ENCODE results near the gene SMCO3. TPM values are rescaled to one million over a fixed set of nuclear protein-coding genes. Genes with fewer than 3 reads are reported as not detected.

The SMCO3 gene
- total and polyA plus RNA-seq, 2 of the 13 experiments (the other 11 are each of a cell fraction or from before 2014, with no cell fraction given), result 0.29 to 0.42 TPM

DNA sequence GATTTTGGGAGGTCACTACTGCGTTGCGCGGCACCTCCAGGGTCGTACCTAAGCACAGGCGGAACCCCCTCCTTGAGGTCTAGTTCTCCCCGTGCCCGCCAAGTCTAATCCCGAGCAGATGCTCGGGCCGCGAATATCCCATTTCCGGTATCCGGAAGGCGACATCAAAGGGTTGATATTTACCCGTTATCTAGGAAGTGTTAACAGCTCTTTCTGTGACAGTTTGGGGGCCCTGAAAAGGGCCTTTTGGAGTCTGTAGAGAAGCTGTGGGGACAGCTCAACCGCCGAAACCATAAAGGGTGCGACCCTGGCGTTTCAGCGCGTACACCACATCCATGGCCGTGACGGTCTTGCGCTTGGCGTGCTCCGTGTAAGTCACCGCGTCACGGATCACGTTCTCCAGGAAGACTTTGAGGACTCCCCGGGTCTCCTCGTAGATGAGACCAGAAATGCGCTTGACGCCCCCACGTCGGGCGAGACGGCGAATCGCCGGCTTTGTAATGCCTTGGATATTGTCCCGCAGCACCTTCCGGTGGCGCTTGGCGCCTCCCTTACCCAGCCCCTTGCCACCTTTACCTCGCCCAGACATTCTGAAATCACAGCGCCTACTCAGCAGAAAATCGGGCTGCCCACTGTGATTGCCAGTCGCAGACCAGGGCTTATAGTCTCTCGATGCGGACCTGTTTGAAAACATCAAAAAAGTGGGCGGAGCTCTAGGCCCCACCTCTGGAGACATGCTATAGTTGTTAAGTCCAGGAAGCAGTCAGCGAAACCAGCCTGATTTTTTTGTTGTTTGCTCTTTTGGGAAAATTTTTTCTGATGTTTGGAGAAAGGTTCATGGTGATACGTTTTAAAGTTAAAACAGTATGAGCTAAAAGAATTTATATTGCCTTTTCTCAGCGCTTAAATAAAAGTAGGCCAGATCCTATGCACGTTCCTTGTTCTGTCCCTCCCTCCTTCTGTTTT lies 43.2 kb downstream of the SMCO3 start (continued):
- TF ChIP-seq, protein P1, sequence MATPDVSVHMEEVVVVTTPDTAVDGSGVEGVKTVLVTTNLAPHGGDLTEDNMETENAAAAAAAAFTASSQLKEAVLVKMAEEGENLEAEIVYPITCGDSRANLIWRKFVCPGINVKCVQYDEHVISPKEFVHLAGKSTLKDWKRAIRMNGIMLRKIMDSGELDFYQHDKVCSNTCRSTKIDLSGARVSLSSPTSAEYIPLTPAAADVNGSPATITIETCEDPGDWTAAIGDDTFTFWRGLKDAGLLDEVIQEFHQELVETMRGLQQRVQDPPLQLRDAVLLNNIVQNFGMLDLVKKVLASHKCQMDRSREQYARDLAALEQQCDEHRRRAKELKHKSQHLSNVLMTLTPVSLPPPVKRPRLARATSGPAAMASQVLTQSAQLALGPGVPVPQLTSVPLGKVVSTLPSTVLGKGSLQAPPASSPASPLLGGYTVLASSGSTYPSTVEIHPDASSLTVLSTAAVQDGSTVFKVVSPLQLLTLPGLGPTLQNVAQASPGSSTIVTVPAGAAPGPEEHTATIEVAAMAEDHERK (CRISPR knock-in tag; IDR thresholded peaks at IDR 0.05; ENCODE audit: low read depth), result no peak
- TF ChIP-seq, protein P2, sequence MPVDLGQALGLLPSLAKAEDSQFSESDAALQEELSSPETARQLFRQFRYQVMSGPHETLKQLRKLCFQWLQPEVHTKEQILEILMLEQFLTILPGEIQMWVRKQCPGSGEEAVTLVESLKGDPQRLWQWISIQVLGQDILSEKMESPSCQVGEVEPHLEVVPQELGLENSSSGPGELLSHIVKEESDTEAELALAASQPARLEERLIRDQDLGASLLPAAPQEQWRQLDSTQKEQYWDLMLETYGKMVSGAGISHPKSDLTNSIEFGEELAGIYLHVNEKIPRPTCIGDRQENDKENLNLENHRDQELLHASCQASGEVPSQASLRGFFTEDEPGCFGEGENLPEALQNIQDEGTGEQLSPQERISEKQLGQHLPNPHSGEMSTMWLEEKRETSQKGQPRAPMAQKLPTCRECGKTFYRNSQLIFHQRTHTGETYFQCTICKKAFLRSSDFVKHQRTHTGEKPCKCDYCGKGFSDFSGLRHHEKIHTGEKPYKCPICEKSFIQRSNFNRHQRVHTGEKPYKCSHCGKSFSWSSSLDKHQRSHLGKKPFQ (CRISPR knock-in tag; IDR thresholded peaks at IDR 0.05; ENCODE audit: insufficient replicate concordance), result peak; percentile 61
- TF ChIP-seq FOSL1 (CRISPR knock-in tag; IDR thresholded peaks at IDR 0.05; ENCODE audit: borderline replicate concordance), result no peak
- no peak for TF ChIP-seq ZNF124 (CRISPR knock-in tag; IDR thresholded peaks at IDR 0.05)
- no peak for TF ChIP-seq ATRX (CRISPR knock-in tag; IDR thresholded peaks at IDR 0.05; ENCODE audit: borderline replicate concordance)
- no peak for TF ChIP-seq HMG20B (CRISPR knock-in tag; conservative IDR thresholded peaks at IDR 0.05)
- TF ChIP-seq, protein P3, sequence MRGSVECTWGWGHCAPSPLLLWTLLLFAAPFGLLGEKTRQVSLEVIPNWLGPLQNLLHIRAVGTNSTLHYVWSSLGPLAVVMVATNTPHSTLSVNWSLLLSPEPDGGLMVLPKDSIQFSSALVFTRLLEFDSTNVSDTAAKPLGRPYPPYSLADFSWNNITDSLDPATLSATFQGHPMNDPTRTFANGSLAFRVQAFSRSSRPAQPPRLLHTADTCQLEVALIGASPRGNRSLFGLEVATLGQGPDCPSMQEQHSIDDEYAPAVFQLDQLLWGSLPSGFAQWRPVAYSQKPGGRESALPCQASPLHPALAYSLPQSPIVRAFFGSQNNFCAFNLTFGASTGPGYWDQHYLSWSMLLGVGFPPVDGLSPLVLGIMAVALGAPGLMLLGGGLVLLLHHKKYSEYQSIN (CRISPR knock-in tag; IDR thresholded peaks at IDR 0.05; ENCODE audit: borderline replicate concordance), result no peak
- TF ChIP-seq, protein P4, sequence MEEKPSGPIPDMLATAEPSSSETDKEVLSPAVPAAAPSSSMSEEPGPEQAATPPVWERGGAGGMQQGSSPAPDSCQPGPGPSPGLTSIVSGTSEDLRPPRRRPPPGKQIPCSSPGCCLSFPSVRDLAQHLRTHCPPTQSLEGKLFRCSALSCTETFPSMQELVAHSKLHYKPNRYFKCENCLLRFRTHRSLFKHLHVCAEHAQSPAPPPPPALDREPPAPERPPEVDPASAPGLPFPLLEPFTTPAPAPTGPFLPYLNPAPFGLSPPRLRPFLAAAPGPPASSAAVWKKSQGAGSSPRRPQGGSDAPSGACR (CRISPR knock-in tag; IDR thresholded peaks at IDR 0.05), result no peak
- TF ChIP-seq ZNF430 (CRISPR knock-in tag; IDR thresholded peaks at IDR 0.05), result peak; percentile 91
- peak; percentile 35 for TF ChIP-seq ZNF883 (CRISPR knock-in tag; IDR thresholded peaks at IDR 0.05; ENCODE audit: not compliant biosample characterization)
- TF ChIP-seq, protein P5, sequence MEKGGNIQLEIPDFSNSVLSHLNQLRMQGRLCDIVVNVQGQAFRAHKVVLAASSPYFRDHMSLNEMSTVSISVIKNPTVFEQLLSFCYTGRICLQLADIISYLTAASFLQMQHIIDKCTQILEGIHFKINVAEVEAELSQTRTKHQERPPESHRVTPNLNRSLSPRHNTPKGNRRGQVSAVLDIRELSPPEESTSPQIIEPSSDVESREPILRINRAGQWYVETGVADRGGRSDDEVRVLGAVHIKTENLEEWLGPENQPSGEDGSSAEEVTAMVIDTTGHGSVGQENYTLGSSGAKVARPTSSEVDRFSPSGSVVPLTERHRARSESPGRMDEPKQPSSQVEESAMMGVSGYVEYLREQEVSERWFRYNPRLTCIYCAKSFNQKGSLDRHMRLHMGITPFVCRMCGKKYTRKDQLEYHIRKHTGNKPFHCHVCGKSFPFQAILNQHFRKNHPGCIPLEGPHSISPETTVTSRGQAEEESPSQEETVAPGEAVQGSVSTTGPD (CRISPR knock-in tag; IDR thresholded peaks at IDR 0.05), result no peak
- TF ChIP-seq NFIB (CRISPR knock-in tag; IDR thresholded peaks at IDR 0.05; ENCODE audit: borderline replicate concordance), result no peak
- TF ChIP-seq RFX3 (CRISPR knock-in tag; IDR thresholded peaks at IDR 0.05), result no peak; the same call in 1 of the 2 replicates
- 0 out of 2 replicates have a peak, but pooled peaks have one; percentile 21 for TF ChIP-seq ZNF431 (CRISPR knock-in tag; IDR thresholded peaks at IDR 0.05; ENCODE audit: borderline replicate concordance, low read depth)
- TF ChIP-seq NFIC (IDR thresholded peaks at IDR 0.05; ENCODE audit: low read length), result peak; percentile 74
- TF ChIP-seq, protein P6, sequence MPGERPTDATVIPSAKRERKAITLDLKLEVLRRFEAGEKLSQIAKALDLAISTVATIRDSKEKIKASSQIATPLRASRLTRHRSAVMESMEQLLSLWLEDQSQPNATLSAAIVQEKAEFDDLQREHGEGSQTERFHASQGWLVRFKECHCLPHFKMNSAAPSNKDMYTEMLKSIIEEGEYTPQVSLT (CRISPR knock-in tag; IDR thresholded peaks at IDR 0.05; ENCODE audit: borderline replicate concordance, low read depth), result no peak
- no peak for TF ChIP-seq SRSF9 (IDR thresholded peaks at IDR 0.05; ENCODE audit: borderline replicate concordance, insufficient read depth, low read depth, low read length, poor library complexity, severe bottlenecking)
- no peak for TF ChIP-seq ZNF75D (CRISPR knock-in tag; IDR thresholded peaks at IDR 0.05; ENCODE audit: borderline replicate concordance)
- TF ChIP-seq, protein P7, sequence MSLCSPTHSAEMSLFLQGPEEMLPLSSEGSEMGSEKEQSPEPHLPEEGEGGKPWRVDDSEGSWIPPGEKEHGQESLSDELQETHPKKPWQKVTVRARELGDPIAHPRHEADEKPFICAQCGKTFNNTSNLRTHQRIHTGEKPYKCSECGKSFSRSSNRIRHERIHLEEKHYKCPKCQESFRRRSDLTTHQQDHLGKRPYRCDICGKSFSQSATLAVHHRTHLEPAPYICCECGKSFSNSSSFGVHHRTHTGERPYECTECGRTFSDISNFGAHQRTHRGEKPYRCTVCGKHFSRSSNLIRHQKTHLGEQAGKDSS (CRISPR knock-in tag; IDR thresholded peaks at IDR 0.05; ENCODE audit: borderline replicate concordance, low read depth), result peak; percentile 50; the same call in 1 of the 2 replicates
